ENCODE results near the gene HSP90B1. TPM values are rescaled to one million over a fixed set of nuclear protein-coding genes. Genes with fewer than 3 reads are reported as not detected.

Gene HSP90B1
- total RNA-seq, 1 experiment from 2014 or later, result 888 TPM

GRCh38 chr12:103958621-103959020, 28.4 kb downstream of the HSP90B1 start (continued):
- TF ChIP-seq ELF1 (IDR thresholded peaks at IDR 0.05; ENCODE audit: borderline replicate concordance, low read depth) (no peak), POLR2AphosphoS5 (IDR thresholded peaks at IDR 0.05; ENCODE audit: low read depth, low read length) (no peak), CEBPB (IDR thresholded peaks at IDR 0.05; ENCODE audit: low read depth) (no peak), SIN3A (IDR thresholded peaks at IDR 0.05; ENCODE audit: low read depth) (no peak), EGR1 (IDR thresholded peaks at IDR 0.05; ENCODE audit: low read depth) (no peak), JUND (IDR thresholded peaks at IDR 0.05) (no peak), SRF (IDR thresholded peaks at IDR 0.05; ENCODE audit: low read depth) (no peak), FOSL1 (IDR thresholded peaks at IDR 0.05; ENCODE audit: low read depth) (no peak), RAD21 (IDR thresholded peaks at IDR 0.05; ENCODE audit: low read depth) (no peak), EZH2 (IDR thresholded peaks at IDR 0.05) (no peak), ATF3 (IDR thresholded peaks at IDR 0.05) (no peak), ZNF274 (IDR thresholded peaks at IDR 0.05; ENCODE audit: low read depth, low read length) (no peak)

- Histone ChIP-seq H3K4me3 (replicated peaks in 1 of 2; ENCODE audit: low read depth in 1 of 2, low read length in 2 of 2) (no peak overlapping the region), H3K27me3 (ENCODE audit: insufficient read depth, low read length) (no peaks in the 10 kb centered on the region), H3K9ac (ENCODE audit: low read length) (no peak overlapping the region), H3K4me2 (ENCODE audit: low read length) (no peak overlapping the region), H3K9me2 (ENCODE audit: insufficient read depth) (no peaks in the 10 kb centered on the region), H4K20me1 (ENCODE audit: insufficient read depth) (no peaks in the 10 kb centered on the region), H3K27ac (ENCODE audit: low read depth, low read length) (no peak overlapping the region), H3K79me2 (ENCODE audit: insufficient read depth, low read length) (peaks cover 30% of the 10 kb centered on the region), H3K9me3 (ENCODE audit: control insufficient read depth in 1 of 2, insufficient read depth in 1 of 2, low read depth in 1 of 2, low read length in 2 of 2) (no peaks in the 10 kb centered on the region), H3K36me3 (ENCODE audit: control insufficient read depth in 1 of 2, insufficient read depth in 2 of 2, low read length in 2 of 2) (no peaks in the 10 kb centered on the region), H2AFZ (ENCODE audit: low read depth, low read length, poor library complexity, severe bottlenecking) (no peak overlapping the region), H3K4me1 (ENCODE audit: control insufficient read depth in 1 of 2, insufficient read depth in 2 of 2, low read length in 2 of 2) (peaks cover 15 to 28% of the 10 kb centered on the region in 2 experiments; a peak in 3 of 4 replicates)
- no TSS peak for BruUV-seq (replicated peaks)
- TF ChIP-seq POLR2A (IDR thresholded peaks at IDR 0.05; ENCODE audit: borderline replicate concordance, extremely low read depth, insufficient read depth, insufficient read length) (no peak), SP1 (IDR thresholded peaks at IDR 0.05; ENCODE audit: low read depth) (no peak), ZBTB33 (IDR thresholded peaks at IDR 0.05; ENCODE audit: extremely low read depth, insufficient replicate concordance, low read length) (no peak), SRF (IDR thresholded peaks at IDR 0.05; ENCODE audit: low read depth) (no peak), ZFX (IDR thresholded peaks at IDR 0.05) (no peak), CTCF (IDR thresholded peaks at IDR 0.05 in 2 of 3, conservative IDR thresholded peaks at IDR 0.05 in 1 of 3; ENCODE audit: borderline replicate concordance in 1 of 3, insufficient read depth in 1 of 3, low read depth in 2 of 3, low read length in 2 of 3) (no peak), ATF3 (IDR thresholded peaks at IDR 0.05) (no peak), SIN3A (IDR thresholded peaks at IDR 0.05; ENCODE audit: low read depth) (no peak), CEBPB (IDR thresholded peaks at IDR 0.05; ENCODE audit: low read depth) (no peak), EZH2phosphoT487 (IDR thresholded peaks at IDR 0.05; ENCODE audit: borderline replicate concordance) (no peak), EGR1 (IDR thresholded peaks at IDR 0.05; ENCODE audit: low read depth) (no peak), ZNF274 (IDR thresholded peaks at IDR 0.05; ENCODE audit: low read depth, low read length) (no peak), POLR2AphosphoS5 (IDR thresholded peaks at IDR 0.05; ENCODE audit: low read depth, low read length) (no peak), EZH2 (IDR thresholded peaks at IDR 0.05) (no peak), RAD21 (IDR thresholded peaks at IDR 0.05; ENCODE audit: low read depth) (no peak)
- ATAC-seq, result no peak
- ChIA-PET CTCF (no interaction called here), POLR2A (no interaction called here), RAD21 (ENCODE audit: low non-redundant PET in 1 of 2, low total read pairs in 2 of 2, uncharacterized antibody in 2 of 2, unreplicated experiment in 2 of 2) (no interaction called here)
- intact Hi-C loops (cut with micrococcal nuclease), result no loop called here
- no peak for DNase-seq (ENCODE audit: low read depth, low spot score)
Observed at GRCh38 chr12:103960616-103961227, 30.5 kb downstream of the HSP90B1 start.

All from HCT116 (cell line).